Liver (tissue), 3 donors: ENCODE measurements around the gene ART5.

Experiments
- FOXA1 ChIP-seq: IDR thresholded peaks from 2 replicates; pipeline ENCODE4 v1.6.1; 2016; ENCODE audit warnings: antibody characterized with exemption
- GABPA ChIP-seq, 2 donors: IDR thresholded peaks in 1 of 2; conservative IDR thresholded peaks in 1 of 2; 2 replicates each; pipeline ENCODE4 v1.6.1; 2016; ENCODE audit warnings: antibody characterized with exemption in 2 of 2, mild to moderate bottlenecking in 1 of 2, moderate library complexity in 1 of 2
- HNF4A ChIP-seq, 2 donors: conservative IDR thresholded peaks; 2 replicates each; pipeline ENCODE4 v1.6.1; 2016; ENCODE audit warnings: antibody characterized with exemption in 2 of 2, mild to moderate bottlenecking in 2 of 2
- JUND ChIP-seq, 2 donors: IDR thresholded peaks; 2 replicates each; pipeline ENCODE4 v1.6.1; 2016; ENCODE audit warnings: antibody characterized with exemption in 2 of 2
- RAD21 ChIP-seq, 2 donors: IDR thresholded peaks; 2 replicates each; pipeline ENCODE4 v1.6.1; 2016; ENCODE audit warnings: antibody characterized with exemption in 2 of 2, mild to moderate bottlenecking in 2 of 2
- TAF1 ChIP-seq: conservative IDR thresholded peaks from 2 replicates; pipeline ENCODE4 v1.6.1; 2016; ENCODE audit warnings: antibody characterized with exemption, mild to moderate bottlenecking
- YY1 ChIP-seq: IDR thresholded peaks from 2 replicates; pipeline ENCODE4 v1.6.1; 2016; ENCODE audit warnings: antibody characterized with exemption, mild to moderate bottlenecking
- TF ChIP-seq, protein P1 (sequence below): fragments of 150-350 bp; IDR thresholded peaks from 2 replicates; pipeline ENCODE4 v1.5.1; 2017; ENCODE audit warnings: improper control_type of control experiment, low read depth, low read length; ENCODE audit not compliant: missing input control
- TF ChIP-seq, protein P2 (sequence below): IDR thresholded peaks from 2 replicates; pipeline ENCODE4 v1.6.1; 2016; ENCODE audit warnings: antibody characterized with exemption, mild to moderate bottlenecking
- TF ChIP-seq, protein P3 (sequence below): IDR thresholded peaks from 2 replicates; pipeline ENCODE4 v1.6.1; 2016; ENCODE audit warnings: antibody characterized with exemption
- TF ChIP-seq, protein P4 (sequence below): IDR thresholded peaks from 2 replicates; pipeline ENCODE4 v1.6.1; 2016; ENCODE audit warnings: antibody characterized with exemption
- donor health status: healthy.
- donor health status: healthy.

DNA sequence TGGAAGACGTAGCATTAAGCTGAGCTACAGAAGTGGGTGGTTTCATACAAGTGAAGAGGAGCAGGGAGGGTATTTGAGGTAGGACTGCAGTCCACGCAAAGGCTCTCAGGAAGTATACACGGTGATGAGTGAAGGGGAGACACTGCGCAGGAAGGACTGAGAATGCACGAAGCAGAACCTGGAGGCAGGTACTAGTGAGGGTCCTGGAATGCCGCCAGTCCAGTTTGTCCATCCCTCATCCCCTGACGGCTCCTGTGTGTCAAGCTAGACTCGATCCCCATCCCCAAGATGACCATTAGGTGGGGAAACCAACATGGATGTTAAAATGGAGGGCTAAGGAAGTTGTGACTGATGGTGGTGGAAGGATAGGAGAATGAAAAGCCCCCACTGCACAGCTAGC lies 23.8 kb downstream of the ART5 start:
- TF ChIP-seq JUND (IDR thresholded peaks at IDR 0.05) (no peak), RAD21 (IDR thresholded peaks at IDR 0.05) (no peak), TAF1 (no peak), YY1 (no peak), GABPA (IDR thresholded peaks at IDR 0.05 in 1 of 2, conservative IDR thresholded peaks at IDR 0.05 in 1 of 2) (no peak), FOXA1 (no peak), HNF4A (conservative IDR thresholded peaks at IDR 0.05) (no peak)
- TF ChIP-seq, protein P1, sequence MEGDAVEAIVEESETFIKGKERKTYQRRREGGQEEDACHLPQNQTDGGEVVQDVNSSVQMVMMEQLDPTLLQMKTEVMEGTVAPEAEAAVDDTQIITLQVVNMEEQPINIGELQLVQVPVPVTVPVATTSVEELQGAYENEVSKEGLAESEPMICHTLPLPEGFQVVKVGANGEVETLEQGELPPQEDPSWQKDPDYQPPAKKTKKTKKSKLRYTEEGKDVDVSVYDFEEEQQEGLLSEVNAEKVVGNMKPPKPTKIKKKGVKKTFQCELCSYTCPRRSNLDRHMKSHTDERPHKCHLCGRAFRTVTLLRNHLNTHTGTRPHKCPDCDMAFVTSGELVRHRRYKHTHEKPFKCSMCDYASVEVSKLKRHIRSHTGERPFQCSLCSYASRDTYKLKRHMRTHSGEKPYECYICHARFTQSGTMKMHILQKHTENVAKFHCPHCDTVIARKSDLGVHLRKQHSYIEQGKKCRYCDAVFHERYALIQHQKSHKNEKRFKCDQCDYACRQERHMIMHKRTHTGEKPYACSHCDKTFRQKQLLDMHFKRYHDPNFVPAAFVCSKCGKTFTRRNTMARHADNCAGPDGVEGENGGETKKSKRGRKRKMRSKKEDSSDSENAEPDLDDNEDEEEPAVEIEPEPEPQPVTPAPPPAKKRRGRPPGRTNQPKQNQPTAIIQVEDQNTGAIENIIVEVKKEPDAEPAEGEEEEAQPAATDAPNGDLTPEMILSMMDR = no peak
- TF ChIP-seq, protein P2, sequence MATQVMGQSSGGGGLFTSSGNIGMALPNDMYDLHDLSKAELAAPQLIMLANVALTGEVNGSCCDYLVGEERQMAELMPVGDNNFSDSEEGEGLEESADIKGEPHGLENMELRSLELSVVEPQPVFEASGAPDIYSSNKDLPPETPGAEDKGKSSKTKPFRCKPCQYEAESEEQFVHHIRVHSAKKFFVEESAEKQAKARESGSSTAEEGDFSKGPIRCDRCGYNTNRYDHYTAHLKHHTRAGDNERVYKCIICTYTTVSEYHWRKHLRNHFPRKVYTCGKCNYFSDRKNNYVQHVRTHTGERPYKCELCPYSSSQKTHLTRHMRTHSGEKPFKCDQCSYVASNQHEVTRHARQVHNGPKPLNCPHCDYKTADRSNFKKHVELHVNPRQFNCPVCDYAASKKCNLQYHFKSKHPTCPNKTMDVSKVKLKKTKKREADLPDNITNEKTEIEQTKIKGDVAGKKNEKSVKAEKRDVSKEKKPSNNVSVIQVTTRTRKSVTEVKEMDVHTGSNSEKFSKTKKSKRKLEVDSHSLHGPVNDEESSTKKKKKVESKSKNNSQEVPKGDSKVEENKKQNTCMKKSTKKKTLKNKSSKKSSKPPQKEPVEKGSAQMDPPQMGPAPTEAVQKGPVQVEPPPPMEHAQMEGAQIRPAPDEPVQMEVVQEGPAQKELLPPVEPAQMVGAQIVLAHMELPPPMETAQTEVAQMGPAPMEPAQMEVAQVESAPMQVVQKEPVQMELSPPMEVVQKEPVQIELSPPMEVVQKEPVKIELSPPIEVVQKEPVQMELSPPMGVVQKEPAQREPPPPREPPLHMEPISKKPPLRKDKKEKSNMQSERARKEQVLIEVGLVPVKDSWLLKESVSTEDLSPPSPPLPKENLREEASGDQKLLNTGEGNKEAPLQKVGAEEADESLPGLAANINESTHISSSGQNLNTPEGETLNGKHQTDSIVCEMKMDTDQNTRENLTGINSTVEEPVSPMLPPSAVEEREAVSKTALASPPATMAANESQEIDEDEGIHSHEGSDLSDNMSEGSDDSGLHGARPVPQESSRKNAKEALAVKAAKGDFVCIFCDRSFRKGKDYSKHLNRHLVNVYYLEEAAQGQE = no peak
- TF ChIP-seq, protein P3, sequence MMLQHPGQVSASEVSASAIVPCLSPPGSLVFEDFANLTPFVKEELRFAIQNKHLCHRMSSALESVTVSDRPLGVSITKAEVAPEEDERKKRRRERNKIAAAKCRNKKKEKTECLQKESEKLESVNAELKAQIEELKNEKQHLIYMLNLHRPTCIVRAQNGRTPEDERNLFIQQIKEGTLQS = no peak
- TF ChIP-seq, protein P4, sequence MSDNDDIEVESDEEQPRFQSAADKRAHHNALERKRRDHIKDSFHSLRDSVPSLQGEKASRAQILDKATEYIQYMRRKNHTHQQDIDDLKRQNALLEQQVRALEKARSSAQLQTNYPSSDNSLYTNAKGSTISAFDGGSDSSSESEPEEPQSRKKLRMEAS = no peak
